B cell (primary cell): ENCODE measurements around the gene OR6S1. TPM values are rescaled to one million over a fixed set of nuclear protein-coding genes. Genes with fewer than 3 reads are reported as not detected.

Experiments used
- ATAC-seq: fragments of 200-7000 bp; cut with Tn5 transposase; one replicate; pipeline ENCODE4 v1.10.0; 2021; ENCODE audit warnings: low read depth, mild to moderate bottlenecking, moderate number of reproducible peaks, moderate library complexity
- CTCF ChIA-PET: fragments of 350-600 bp; sonication (Branson Sonifier 250); formaldehyde crosslinking; loops from one replicate; lab custom pipeline; 2021; ENCODE audit warnings: antibody characterized with exemption, inconsistent platforms; lab: Charles Lee
- POLR2A ChIA-PET: fragments of 350-600 bp; sonication (Branson Sonifier 250); formaldehyde crosslinking; loops from one replicate; lab custom pipeline; 2021; ENCODE audit warnings: antibody characterized with exemption; lab: Charles Lee
- DNase-seq: peaks from one replicate; pipeline ENCODE4 v3.0.0; 2013
- H2AFZ ChIP-seq: 2 replicates; pipeline ENCODE4 v1.6.1; 2012; ENCODE audit warnings: mild to moderate bottlenecking, low read depth, low read length; ENCODE audit not compliant: insufficient read depth, poor library complexity, severe bottlenecking
- H3K27ac ChIP-seq, 2 donors: 1 replicate in 1 of 2; 2 replicates in 1 of 2; pipeline ENCODE4 v1.5.1; 2012 to 2013; ENCODE audit warnings: low read length in 2 of 2, mild to moderate bottlenecking in 2 of 2, moderate library complexity in 1 of 2
- H3K27me3 ChIP-seq, 4 experiments: fragments of 200-600 bp in 1 of 4; sonication (generic) in 1 of 4; replicated peaks in 1 of 4; 1 replicate in 2 of 4; 2 replicates in 2 of 4; pipeline versions ENCODE4 v1.6.1 to v1.7.0; 2013 to 2016; ENCODE audit warnings: low read length in 3 of 4, mild to moderate bottlenecking in 2 of 4, mixed read lengths in 1 of 4, moderate library complexity in 1 of 4; ENCODE audit not compliant: insufficient read depth in 4 of 4, control insufficient read depth in 3 of 4; ENCODE audit errors: control extremely low read depth in 1 of 4
- H3K36me3 ChIP-seq, 2 experiments: replicated peaks in 1 of 2; 1 replicate in 1 of 2; 2 replicates in 1 of 2; pipeline versions ENCODE4 v1.6.1 to v1.7.1; 2013; ENCODE audit warnings: low read length in 1 of 2; ENCODE audit not compliant: insufficient read depth in 2 of 2, control insufficient read depth in 1 of 2; ENCODE audit errors: control extremely low read depth in 1 of 2, extremely low read depth in 1 of 2
- H3K4me1 ChIP-seq, 2 donors: fragments of 200-600 bp in 1 of 2; sonication (generic) in 1 of 2; 1 replicate in 1 of 2; 2 replicates in 1 of 2; pipeline versions ENCODE4 v1.5.1 to v1.6.1; 2013 to 2017; ENCODE audit warnings: low read length in 2 of 2; ENCODE audit not compliant: control insufficient read depth in 2 of 2, insufficient read depth in 2 of 2
- H3K4me2 ChIP-seq: replicated peaks from 2 replicates; pipeline ENCODE3; 2012; ENCODE audit warnings: mild to moderate bottlenecking, low read depth, low read length; ENCODE audit not compliant: poor library complexity, severe bottlenecking
- H3K4me3 ChIP-seq, 5 experiments: fragments of 200-600 bp in 1 of 5; sonication (generic) in 1 of 5; 1 replicate in 3 of 5; 2 replicates in 2 of 5; pipeline versions ENCODE4 v1.5.1 to v1.7.0; 2011 to 2016; ENCODE audit warnings: low read length in 4 of 5, mild to moderate bottlenecking in 4 of 5, low read depth in 2 of 5, control low read depth in 1 of 5, moderate library complexity in 1 of 5; ENCODE audit not compliant: insufficient read depth in 1 of 5; ENCODE audit errors: control extremely low read depth in 1 of 5, extremely low read depth in 1 of 5
- H3K79me2 ChIP-seq: fragments of 200-600 bp; sonication (generic); one replicate; pipeline ENCODE4 v1.6.0; 2016; ENCODE audit warnings: low read length; ENCODE audit not compliant: control insufficient read depth, insufficient read depth
- H3K9ac ChIP-seq: fragments of 200-600 bp; sonication (generic); 2 replicates; pipeline ENCODE4 v1.6.1; 2017; ENCODE audit warnings: mild to moderate bottlenecking, low read length, moderate library complexity
- H3K9me3 ChIP-seq, 3 donors: one replicate each; pipeline versions ENCODE4 v1.6.1 to v1.7.1; 2013; ENCODE audit warnings: low read length in 2 of 3; ENCODE audit not compliant: control insufficient read depth in 2 of 3, insufficient read depth in 1 of 3; ENCODE audit errors: control extremely low read depth in 1 of 3
- H4K20me1 ChIP-seq: 2 replicates; pipeline ENCODE4 v1.6.0; 2012; ENCODE audit warnings: mild to moderate bottlenecking, low read length; ENCODE audit not compliant: insufficient read depth, control insufficient read depth, poor library complexity, severe bottlenecking
- H3K27ac Mint-ChIP-seq: one replicate; pipeline ENCODE4 v1.8.0; 2021; ENCODE audit warnings: mixed read lengths
- H3K27me3 Mint-ChIP-seq: one replicate; pipeline ENCODE4 v1.8.0; 2021; ENCODE audit warnings: mixed read lengths
- H3K4me1 Mint-ChIP-seq: one replicate; pipeline ENCODE4 v1.8.0; 2021; ENCODE audit warnings: mixed read lengths
- H3K4me3 Mint-ChIP-seq: one replicate; pipeline ENCODE4 v1.8.0; 2021; ENCODE audit warnings: mixed read lengths
- H3K9me3 Mint-ChIP-seq: one replicate; pipeline ENCODE4 v1.8.0; 2022; ENCODE audit warnings: mixed read lengths; ENCODE audit not compliant: insufficient read depth
- EZH2 ChIP-seq: IDR thresholded peaks from 2 replicates; pipeline ENCODE4 v1.6.1; 2012; ENCODE audit warnings: borderline replicate concordance, low read depth, mild to moderate bottlenecking, moderate library complexity, low read length; ENCODE audit not compliant: insufficient read depth, poor library complexity, severe bottlenecking
- WGBS: methylation state at CpG from one replicate; pipeline ENCODE4 v1.1.5; 2013; ENCODE audit warnings: missing lambda C conversion rate; ENCODE audit not compliant: insufficient coverage; 5-methylcytosine and 5-hydroxymethylcytosine counted together
- intact Hi-C: fragments of 100-400 bp; cut with micrococcal nuclease; formaldehyde crosslinking; loops from one replicate; pipeline ENCODE4 v1.10.0; 2022
- polyA plus RNA-seq: library from polyadenylated mRNA; depleted of rRNA; stranded (reverse); fragments of >200 nt; gene quantifications from 2 replicates; pipeline ENCODE4 v1.2.3, GENCODE V29; 2012
- total RNA-seq, 2 donors: library from RNA; stranded (reverse); fragments of 120-200 nt in 1 of 2; gene quantifications; 1 replicate in 1 of 2; 2 replicates in 1 of 2; pipeline versions ENCODE4 v1.2.3 to v1.2.4, GENCODE V29; 2013 to 2022
- TF ChIP-seq, protein P1 (sequence below): fragments of 200-600 bp; IDR thresholded peaks from one replicate; pipeline ENCODE4 v1.8.0; 2022; ENCODE audit warnings: antibody characterized with exemption, mild to moderate bottlenecking

Gene OR6S1
- total and polyA plus RNA-seq, 2 donors (not counting 1 experiment from before 2014, with no cell fraction given) = 0.16 TPM; not detected in 1

DNA sequence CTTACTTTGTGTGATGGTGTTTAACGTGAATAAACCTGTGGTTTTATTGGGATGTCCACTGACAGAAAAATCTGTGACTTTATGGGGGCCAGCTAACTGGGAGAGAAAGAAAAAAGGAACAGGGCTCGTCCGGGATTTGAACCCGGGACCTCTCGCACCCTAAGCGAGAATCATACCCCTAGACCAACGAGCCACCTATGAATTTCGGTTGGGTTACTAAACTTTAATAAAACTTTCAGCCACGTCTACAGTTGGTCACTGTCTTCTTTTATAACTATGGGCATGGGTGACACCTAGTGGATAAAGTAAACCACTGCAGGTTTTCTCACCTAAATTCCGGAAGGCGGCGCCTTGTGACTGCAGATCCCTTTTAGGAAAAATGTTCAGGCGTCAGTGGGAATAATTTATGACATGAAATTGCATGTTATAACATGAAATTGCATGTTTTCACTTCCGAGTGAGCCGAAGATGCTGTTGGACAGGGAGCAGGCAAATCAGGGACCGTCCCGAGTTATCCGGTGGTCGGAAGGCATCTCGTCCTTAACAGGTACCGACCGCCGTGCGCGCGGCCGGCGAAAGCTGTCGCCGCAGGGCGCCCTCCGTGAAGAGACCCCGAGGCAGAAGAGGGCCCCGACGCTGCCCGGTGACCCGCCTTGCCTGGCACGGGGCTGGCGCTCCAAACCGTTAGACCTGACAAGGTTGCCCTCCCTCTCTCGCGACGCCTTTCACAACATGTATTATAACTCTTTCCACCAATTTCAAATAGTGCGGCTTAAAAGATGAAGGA lies 32.1 kb downstream of the OR6S1 start:
- no peaks in the 10 kb centered on the region for H4K20me1 ChIP-seq
- peak overlapping the region; percentile 94 for H3K4me2 ChIP-seq
- ChIA-PET POLR2A (interaction anchor here (1.2 to 1.6 kb wide), 3 partner anchors 74 to 281 kb away, joined by 3 to 4 read pairs (median 3); no protein-coding TSS in a partner anchor), CTCF (interaction anchor here (0.9 to 8.9 kb wide), 24 partner anchors 9 to 280 kb away, joined by 3 to 215 read pairs (median 5); partner anchors contain the start of genes CCNB1IP1, PARP2, RNASE4 and TEP1)
- no peaks in the 10 kb centered on the region for H3K79me2 ChIP-seq
- no peaks in the 10 kb centered on the region for H3K36me3 ChIP-seq
- Mint-ChIP-seq H3K27ac (no peak overlapping the region), H3K9me3 (no peaks in the 10 kb centered on the region), H3K4me3 (no peak overlapping the region), H3K4me1 (peaks cover 3% of the 10 kb centered on the region), H3K27me3 (no peaks in the 10 kb centered on the region)
- H3K4me1 ChIP-seq = peaks cover 35 to 48% of the 10 kb centered on the region in 2 donors
- peak; percentile 25 for ATAC-seq
- no peaks in the 10 kb centered on the region for H3K27me3 ChIP-seq
- peak; percentile 91 for DNase-seq
- H3K9ac ChIP-seq = peak overlapping the region; percentile 83
- H3K9me3 ChIP-seq = no peaks in the 10 kb centered on the region
- 0% methylated on average over 29 of the region's 44 CpGs for WGBS
- H2AFZ ChIP-seq = peak overlapping the region; percentile 81
- H3K27ac ChIP-seq = peak overlapping the region; percentile 11 to 37
- intact Hi-C loops = loop anchor here (1.0 to 10.0 kb wide), 8 partner anchors 78 to 495 kb away; partner anchors contain the start of genes PARP2, RNASE6, TEP1 and TMEM253
- H3K4me3 ChIP-seq = peak overlapping the region; percentile 74 to 92 (median 86)
- no peak for TF ChIP-seq EZH2
- TF ChIP-seq, protein P1, sequence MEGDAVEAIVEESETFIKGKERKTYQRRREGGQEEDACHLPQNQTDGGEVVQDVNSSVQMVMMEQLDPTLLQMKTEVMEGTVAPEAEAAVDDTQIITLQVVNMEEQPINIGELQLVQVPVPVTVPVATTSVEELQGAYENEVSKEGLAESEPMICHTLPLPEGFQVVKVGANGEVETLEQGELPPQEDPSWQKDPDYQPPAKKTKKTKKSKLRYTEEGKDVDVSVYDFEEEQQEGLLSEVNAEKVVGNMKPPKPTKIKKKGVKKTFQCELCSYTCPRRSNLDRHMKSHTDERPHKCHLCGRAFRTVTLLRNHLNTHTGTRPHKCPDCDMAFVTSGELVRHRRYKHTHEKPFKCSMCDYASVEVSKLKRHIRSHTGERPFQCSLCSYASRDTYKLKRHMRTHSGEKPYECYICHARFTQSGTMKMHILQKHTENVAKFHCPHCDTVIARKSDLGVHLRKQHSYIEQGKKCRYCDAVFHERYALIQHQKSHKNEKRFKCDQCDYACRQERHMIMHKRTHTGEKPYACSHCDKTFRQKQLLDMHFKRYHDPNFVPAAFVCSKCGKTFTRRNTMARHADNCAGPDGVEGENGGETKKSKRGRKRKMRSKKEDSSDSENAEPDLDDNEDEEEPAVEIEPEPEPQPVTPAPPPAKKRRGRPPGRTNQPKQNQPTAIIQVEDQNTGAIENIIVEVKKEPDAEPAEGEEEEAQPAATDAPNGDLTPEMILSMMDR = peak; percentile 96
